Esophagus (tissue), 2 donors: ENCODE data around the gene SLC7A6. TPM values are rescaled to one million over a fixed set of nuclear protein-coding genes. Genes with fewer than 3 reads are reported as not detected.
"Not testable (repeated sequence)": the region's sequence is repeated elsewhere in the genome, so short reads cannot be mapped to it uniquely, and the experiment has no call there.

ENCODE experiments used
- H3K27ac ChIP-seq, 2 donors: one replicate each; pipeline ENCODE4 v1.5.1; 2013; ENCODE audit warnings: low read depth in 2 of 2, mild to moderate bottlenecking in 2 of 2, inconsistent platforms in 1 of 2, low read length in 1 of 2, moderate library complexity in 1 of 2
- H3K27me3 ChIP-seq, 2 donors: one replicate each; pipeline ENCODE4 v1.6.1; 2013; ENCODE audit warnings: low read length in 2 of 2, control low read depth in 1 of 2, mild to moderate bottlenecking in 1 of 2; ENCODE audit not compliant: insufficient read depth in 2 of 2, control insufficient read depth in 1 of 2
- H3K36me3 ChIP-seq, 2 donors: one replicate each; pipeline ENCODE4 v1.6.1; 2013; ENCODE audit warnings: low read length in 1 of 2; ENCODE audit not compliant: control insufficient read depth in 2 of 2, insufficient read depth in 2 of 2
- H3K4me1 ChIP-seq, 2 donors: one replicate each; pipeline ENCODE4 v1.6.1; 2013; ENCODE audit warnings: low read length in 1 of 2; ENCODE audit not compliant: control insufficient read depth in 2 of 2, insufficient read depth in 2 of 2
- H3K4me3 ChIP-seq, 2 donors: one replicate each; pipeline ENCODE4 v1.5.1; 2013; ENCODE audit warnings: low read length in 2 of 2, mild to moderate bottlenecking in 2 of 2, low read depth in 1 of 2, moderate library complexity in 1 of 2
- H3K9me3 ChIP-seq, 2 donors: one replicate each; pipeline ENCODE4 v1.6.1; 2013; ENCODE audit warnings: mild to moderate bottlenecking in 2 of 2, low read depth in 1 of 2, low read length in 1 of 2, moderate library complexity in 1 of 2; ENCODE audit not compliant: control insufficient read depth in 2 of 2, insufficient read depth in 1 of 2
- WGBS, 2 donors: extraction: QIAGEN DNeasy Blood & Tissue Kit; methylation state at CpG; one replicate each; pipeline ENCODE4 v1.1.7; 2013; 5-methylcytosine and 5-hydroxymethylcytosine counted together
- polyA plus RNA-seq, 2 donors: library from polyadenylated mRNA; stranded (reverse); fragments of 200-250 nt; gene quantifications; one replicate each; pipeline ENCODE4 v1.2.3, GENCODE V29; 2013
- donor health status: healthy with polysubstance abuse.
- donor health status: Bipolar disorder and iron deficiency.

Gene SLC7A6
- polyA plus RNA-seq, 2 donors: 4.1 to 4.2 TPM

DNA sequence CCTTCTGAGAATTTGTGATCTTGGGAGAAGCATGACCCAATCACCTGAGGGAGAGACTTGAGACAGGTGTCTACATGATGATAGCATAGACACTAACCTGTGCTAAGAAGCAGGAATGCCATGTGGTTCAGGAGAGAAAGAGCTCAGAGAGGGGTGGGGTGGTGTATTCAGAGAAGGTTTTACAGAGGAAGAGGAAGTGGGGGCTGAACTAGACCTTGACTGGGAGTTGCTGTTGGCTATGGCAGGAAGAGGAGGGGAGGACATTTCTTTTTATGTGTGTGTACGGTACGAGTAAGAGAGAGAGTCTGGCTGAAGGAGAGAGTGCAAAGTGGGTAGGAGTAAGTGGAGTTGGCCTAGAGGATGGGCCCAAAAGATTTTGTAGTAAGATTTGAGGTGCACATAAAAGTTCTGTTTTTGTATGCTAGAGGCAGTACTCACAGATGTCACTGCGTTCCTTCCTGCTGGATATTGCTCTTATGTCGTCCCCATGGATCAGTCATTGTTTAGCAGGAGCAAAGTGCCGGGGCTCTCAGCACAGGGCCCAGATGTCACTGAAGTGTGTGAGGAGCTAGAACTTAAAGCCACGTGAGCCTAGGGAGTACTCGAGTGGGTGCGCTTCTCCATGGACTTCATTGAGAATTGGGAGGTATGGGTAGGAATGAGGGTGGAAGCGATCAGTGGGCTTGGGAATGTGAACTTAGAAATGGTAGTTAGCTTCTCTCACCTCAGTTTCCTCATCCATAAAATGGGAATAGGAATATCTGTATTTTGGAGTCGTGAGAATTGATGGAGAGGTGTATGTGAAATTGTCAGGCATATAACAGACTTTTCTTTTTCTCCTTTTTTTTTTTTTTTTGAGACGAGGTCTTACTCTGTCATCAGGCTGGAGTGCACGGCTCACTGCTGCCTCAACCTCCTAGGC lies 22.1 kb downstream of the SLC7A6 start:
- Histone ChIP-seq H3K4me1 (peaks cover 0 to 6% of the 10 kb centered on the region in 2 donors), H3K27me3 (no peaks in the 10 kb centered on the region), H3K36me3 (peaks cover 3 to 14% of the 10 kb centered on the region in 2 donors), H3K9me3 (no peaks in the 10 kb centered on the region), H3K27ac (no peak overlapping the region), H3K4me3 (no peak overlapping the region)
- 78 to 82% methylated on average over 12 of the region's 12 CpGs for WGBS, 2 donors

DNA sequence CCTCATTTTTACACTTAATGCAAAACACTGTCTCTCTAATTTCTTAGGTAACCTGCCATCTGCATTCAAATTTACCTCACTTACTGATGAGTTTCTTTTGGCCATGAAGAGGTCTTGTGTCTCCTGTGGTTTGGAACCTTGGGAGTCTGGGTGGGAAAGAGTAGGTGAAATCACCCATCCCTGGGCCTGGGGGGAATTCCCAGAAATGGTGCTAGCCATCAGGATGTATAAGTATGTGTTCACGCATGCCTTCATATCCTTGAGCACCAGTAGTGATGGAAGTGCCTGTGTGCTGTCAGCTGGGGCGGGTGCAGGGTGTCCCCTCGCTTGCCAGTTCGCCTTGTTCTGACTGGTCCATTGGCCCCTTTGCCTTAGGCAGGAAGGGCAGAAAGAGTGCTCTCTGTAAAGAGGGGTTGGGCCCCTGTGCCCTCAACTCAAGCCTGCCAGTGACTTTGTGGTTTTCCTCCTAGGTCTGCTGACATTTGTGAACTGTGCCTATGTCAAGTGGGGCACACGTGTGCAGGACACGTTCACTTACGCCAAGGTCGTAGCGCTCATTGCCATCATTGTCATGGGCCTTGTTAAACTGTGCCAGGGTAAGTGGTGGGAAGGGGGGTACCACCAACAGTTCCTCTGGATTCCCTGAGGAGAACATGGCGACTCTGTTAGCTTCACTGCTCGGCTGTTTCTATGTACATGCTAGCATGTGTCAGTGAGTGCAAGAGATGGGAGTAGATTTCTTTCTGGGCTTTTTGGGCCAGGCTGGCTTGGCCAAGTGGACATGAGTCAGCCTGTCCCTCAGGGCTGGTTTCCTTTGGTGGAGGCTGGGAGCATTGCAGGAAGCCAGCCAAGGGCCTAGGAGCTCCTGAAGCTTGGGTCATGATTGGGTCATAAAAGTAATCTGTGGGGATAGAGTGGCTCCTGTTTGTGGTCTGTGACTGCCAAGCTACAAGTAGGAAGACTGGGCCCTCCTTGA lies 23.2 kb downstream of the SLC7A6 start:
- H3K27me3 ChIP-seq: no peaks in the 10 kb centered on the region
- peaks cover 0 to 6% of the 10 kb centered on the region in 2 donors for H3K4me1 ChIP-seq
- H3K4me3 ChIP-seq: no peak overlapping the region
- peak overlapping the region in 1 of 2 donors; percentile 17 for H3K27ac ChIP-seq
- H3K9me3 ChIP-seq: no peaks in the 10 kb centered on the region
- H3K36me3 ChIP-seq: peaks cover 6 to 10% of the 10 kb centered on the region in 2 donors
- 77 to 81% methylated on average over 11 of the region's 11 CpGs for WGBS, 2 donors

DNA sequence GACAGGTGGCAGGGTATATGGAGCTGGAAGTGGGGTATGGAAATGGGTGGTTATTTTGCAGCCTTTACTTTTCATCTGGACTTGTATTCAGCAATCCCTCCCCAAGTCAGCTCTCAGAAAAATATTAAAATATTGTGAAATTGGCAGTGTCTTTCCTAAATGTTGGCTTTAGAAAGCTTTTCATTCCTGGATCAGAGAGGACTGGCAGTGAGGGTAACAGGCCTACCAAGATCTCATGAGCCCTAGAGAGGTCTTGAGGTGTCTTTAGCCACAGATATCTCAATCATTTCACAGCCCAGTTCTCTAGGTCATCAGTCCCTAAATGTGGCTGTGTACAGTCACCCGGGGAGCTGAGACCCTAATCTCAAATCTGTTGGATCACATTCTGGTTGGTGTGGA lies 23.9 kb downstream of the SLC7A6 start:
- Histone ChIP-seq H3K27ac (peak overlapping the region in 1 of 2 donors; percentile 17), H3K4me3 (no peak overlapping the region), H3K36me3 (peaks cover 6 to 10% of the 10 kb centered on the region in 2 donors), H3K27me3 (no peaks in the 10 kb centered on the region), H3K9me3 (no peaks in the 10 kb centered on the region), H3K4me1 (peaks cover 0 to 6% of the 10 kb centered on the region in 2 donors)
- 76 to 91% methylated on average over 1 of the region's 1 CpG for WGBS, 2 donors

DNA sequence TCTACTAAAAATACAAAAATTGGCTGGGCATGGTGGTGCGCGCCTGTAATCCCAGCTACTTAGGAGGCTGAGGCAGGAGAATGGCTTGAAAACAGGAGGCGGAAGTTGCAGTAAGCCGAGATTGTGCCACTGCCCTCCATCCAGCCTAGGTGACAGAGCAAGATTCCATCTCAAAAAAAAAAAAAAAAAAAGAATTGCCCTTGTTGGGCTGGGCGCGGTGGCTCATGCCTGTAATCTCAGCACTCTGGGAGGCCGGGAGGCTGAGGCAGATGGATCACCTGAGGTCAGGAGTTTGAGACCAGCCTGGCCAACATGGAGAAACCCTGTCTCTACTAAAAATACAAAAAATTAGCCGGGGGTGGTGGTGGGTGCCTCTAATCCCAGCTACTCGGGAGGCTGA lies 24.5 kb downstream of the SLC7A6 start:
- H3K36me3 ChIP-seq: peaks cover 6 to 13% of the 10 kb centered on the region in 2 donors
- not testable (repeated sequence) for H3K4me1 ChIP-seq, H3K27me3 ChIP-seq, H3K27ac ChIP-seq, H3K4me3 ChIP-seq, H3K9me3 ChIP-seq
- 87 to 90% methylated on average over 7 to 9 of the region's 9 CpGs for WGBS, 2 donors

DNA sequence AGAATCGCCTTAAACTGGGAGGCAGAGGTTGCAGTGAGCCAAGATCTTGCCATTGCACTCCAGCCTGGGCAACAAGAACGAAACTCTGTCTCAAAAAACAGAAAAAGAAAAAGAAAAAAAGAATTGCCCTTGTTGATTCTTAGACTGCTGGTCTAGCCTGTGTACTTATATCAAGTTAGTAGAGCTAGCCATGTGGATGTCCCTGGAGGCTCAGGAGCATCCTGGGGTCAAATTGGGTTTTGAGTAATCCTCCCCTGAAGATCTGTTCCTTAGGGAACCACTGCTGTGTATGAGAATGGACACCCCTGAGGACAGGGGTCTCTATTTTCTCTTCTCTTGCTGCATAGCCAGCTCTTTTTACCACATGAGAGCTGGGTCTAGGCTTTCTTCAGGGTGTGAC lies 24.9 kb downstream of the SLC7A6 start:
- Histone ChIP-seq H3K36me3 (peaks cover 6 to 13% of the 10 kb centered on the region in 2 donors), H3K9me3 (no peaks in the 10 kb centered on the region), H3K4me3 (no peak overlapping the region), H3K27ac (peak overlapping the region in 1 of 2 donors; percentile 52), H3K27me3 (no peaks in the 10 kb centered on the region), H3K4me1 (peaks cover 0 to 6% of the 10 kb centered on the region in 2 donors)
- 93% methylated on average over 2 of the region's 2 CpGs for WGBS, 2 donors

DNA sequence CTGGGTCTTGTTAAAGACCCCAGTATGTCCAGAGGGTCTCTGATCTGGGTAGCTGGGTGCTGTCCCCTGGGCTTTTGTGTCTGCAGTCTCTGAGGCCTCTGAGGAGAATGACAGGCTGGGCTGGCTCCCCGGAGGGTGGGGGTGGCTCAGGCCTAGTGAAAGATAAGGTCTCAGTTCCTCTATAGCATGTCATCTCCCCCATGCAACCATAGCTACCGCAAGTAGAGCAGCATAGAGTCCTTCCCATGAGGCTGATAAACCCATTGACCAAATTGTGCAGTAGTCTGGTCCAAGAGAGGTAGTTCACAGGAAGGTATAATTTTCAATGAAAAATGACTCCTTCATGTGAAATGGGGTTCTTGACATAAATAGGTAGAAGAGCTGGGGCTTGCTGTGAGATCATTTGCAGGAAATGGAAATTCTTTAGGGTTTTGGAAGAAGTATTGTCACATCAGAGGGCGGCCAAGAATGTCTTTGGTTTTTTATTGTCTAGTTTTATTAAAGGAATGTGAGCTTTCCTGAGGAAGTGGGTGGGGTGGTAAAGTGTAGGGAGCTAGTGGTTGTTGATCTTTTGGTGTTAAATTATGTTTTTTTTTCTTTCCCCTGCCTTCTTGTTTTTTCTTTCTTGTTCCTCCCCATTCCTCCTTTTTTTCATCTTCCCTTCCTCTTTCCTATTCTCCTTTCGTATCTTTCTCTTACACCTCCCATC lies 25.4 kb downstream of the SLC7A6 start:
- H3K9me3 ChIP-seq: no peaks in the 10 kb centered on the region
- peaks cover 6 to 18% of the 10 kb centered on the region in 2 donors for H3K36me3 ChIP-seq
- 56 to 57% methylated on average over 4 of the region's 4 CpGs for WGBS, 2 donors
- no peaks in the 10 kb centered on the region for H3K27me3 ChIP-seq
- H3K4me3 ChIP-seq: no peak overlapping the region
- H3K27ac ChIP-seq: peak overlapping the region; percentile 52 to 53
- H3K4me1 ChIP-seq: peaks cover 0 to 6% of the 10 kb centered on the region in 2 donors

DNA sequence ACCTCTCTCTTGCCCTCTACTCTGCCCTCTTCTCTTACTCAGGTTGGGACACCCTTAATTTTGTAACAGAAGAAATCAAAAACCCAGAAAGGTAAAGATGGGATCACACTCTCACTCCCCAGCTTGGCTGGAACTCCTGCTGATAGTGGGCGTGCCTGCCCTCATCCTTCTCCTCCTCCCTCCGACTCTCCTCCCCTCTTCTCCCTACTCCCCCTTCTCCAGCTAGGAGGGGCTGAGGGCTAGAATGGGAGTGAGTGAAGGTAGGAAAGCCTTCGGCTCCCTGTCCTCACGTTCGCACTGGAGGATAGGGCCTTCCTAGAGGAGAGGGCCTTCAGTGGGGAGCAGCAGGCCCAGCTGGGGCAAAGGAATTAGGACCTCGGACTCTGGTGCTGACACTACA lies 26.1 kb downstream of the SLC7A6 start:
- Histone ChIP-seq H3K27me3 (no peaks in the 10 kb centered on the region), H3K4me1 (peaks cover 0 to 6% of the 10 kb centered on the region in 2 donors), H3K4me3 (no peak overlapping the region), H3K9me3 (no peaks in the 10 kb centered on the region), H3K27ac (peak overlapping the region in 1 of 2 donors; percentile 53), H3K36me3 (peaks cover 6 to 18% of the 10 kb centered on the region in 2 donors)
- 76 to 78% methylated on average over 6 of the region's 6 CpGs for WGBS, 2 donors

DNA sequence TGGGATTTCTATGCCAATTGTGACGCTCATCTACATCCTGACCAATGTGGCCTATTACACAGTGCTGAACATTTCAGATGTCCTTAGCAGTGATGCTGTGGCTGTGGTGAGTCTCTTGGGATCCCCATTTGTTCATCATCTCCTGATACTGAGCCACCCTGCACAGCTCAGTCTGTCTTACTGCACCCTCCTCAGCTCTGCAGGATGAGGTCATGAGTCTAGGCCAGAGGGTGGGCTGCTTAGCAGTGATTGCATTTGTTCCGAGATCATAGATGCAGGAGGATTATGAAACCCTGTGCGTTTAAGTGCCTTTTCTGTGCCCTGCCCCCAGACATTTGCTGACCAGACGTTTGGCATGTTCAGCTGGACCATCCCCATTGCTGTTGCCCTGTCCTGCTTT lies 26.9 kb downstream of the SLC7A6 start:
- no peaks in the 10 kb centered on the region for H3K9me3 ChIP-seq
- H3K4me3 ChIP-seq: no peak overlapping the region
- WGBS, 2 donors: 80 to 84% methylated on average over 4 of the region's 4 CpGs
- H3K36me3 ChIP-seq: peaks cover 6 to 20% of the 10 kb centered on the region in 2 donors
- no peak overlapping the region for H3K27ac ChIP-seq
- H3K27me3 ChIP-seq: no peaks in the 10 kb centered on the region
- peaks cover 0 to 6% of the 10 kb centered on the region in 2 donors for H3K4me1 ChIP-seq

DNA sequence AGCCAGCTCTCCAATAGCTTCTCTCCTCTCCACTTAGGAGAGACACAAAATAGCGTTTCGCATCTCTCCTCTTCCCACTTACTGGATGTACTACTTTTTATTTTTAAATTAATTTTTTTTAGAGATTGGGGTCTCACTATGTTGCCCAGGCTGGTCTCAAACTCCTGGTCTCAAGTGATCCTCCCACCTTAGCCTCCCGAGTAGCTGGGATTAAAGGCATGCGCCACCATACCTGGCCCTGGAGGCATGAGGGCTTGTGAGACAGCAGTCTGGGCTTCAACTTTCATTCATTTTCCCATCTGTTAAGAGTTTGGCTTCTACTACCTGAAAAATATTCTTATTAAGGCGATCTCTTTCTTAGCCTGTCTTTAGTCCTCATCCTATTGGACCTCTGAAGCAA lies 28.1 kb downstream of the SLC7A6 start:
- Histone ChIP-seq H3K27ac (no peak overlapping the region), H3K9me3 (no peaks in the 10 kb centered on the region), H3K4me3 (no peak overlapping the region), H3K27me3 (no peaks in the 10 kb centered on the region), H3K4me1 (peaks cover 0 to 5% of the 10 kb centered on the region in 2 donors), H3K36me3 (peaks cover 9 to 24% of the 10 kb centered on the region in 2 donors)
- WGBS, 2 donors: 93 to 95% methylated on average over 5 of the region's 5 CpGs
